NCI-H1694 treated with DMSO at 0.1 percent for 48 hours (cell line): ENCODE measurements around the gene GRIN2A.

Experiments
- DNase-seq: peaks from one replicate; lab custom pipeline; 2025; lab: John Stamatoyannopoulos, UW

The GRIN2A gene

DNA sequence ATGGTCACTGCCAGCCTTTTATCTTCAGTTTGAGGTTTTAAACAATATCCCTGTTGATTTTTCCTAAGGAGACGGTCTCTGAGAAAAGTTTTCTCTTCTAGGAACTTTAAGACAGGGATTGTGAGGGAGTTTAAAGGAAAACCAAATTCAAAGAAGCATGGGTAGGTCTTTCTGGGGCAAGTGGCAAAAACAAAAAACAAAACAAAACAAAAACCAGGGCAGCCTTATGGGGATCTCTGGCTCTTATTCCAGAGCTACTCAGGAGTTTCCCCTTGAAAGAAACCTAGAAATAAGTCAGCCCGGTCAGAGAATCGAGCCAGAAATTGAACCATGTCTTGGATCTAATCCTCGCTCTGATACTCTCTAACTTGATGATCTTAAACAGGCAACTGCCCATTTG is 424.5 kb downstream of the GRIN2A start:
- DNase-seq = no peak

DNA sequence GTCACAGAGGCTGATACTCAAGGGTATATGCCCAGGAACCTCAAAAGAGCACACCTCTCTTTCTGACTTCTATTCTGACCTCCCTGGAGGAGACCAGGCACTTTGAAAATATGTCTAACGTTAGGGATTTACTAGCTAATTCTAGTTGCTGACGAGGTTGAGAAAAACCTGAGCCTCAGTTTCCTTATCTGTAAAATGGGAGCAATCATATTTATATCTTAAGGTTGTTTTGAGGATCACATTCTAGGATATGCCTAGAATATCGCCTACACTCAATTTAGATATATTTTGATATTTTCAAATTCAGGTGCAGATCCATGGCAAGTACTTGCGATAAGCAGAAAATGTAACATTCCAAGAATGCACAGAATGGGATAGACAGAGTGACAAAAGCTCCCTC is 425.8 kb downstream of the GRIN2A start:
- no peak for DNase-seq

- no peak for DNase-seq
Measured at GRCh38 chr16:9755081-9755480, 427.1 kb downstream of the GRIN2A start.

DNA sequence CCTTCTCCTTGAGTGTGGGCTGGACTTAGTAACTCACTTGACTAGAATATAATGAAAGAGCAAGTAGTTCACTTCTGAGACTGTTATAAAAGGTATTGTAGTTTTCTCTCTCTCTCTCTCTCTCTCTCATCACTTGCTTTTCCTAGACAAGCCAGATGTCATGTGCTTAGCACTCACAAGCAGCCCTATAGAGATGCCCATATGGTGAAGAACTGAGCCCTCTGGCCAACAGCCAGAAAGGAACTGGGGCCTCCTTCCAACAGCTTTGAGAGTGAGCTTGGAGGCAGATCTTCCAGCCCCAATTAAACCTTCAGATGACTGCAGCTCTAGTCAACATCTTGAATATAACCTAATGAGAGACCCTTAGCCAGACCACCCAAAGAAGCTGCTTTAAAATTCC is 440.5 kb downstream of the GRIN2A start:
- no peak for DNase-seq

- DNase-seq = no peak
Measured at GRCh38 chr16:9739301-9739700, 442.9 kb downstream of the GRIN2A start.

GRCh38 chr16:9738690-9739089 is 443.5 kb downstream of the GRIN2A start:
- DNase-seq = no peak

DNA sequence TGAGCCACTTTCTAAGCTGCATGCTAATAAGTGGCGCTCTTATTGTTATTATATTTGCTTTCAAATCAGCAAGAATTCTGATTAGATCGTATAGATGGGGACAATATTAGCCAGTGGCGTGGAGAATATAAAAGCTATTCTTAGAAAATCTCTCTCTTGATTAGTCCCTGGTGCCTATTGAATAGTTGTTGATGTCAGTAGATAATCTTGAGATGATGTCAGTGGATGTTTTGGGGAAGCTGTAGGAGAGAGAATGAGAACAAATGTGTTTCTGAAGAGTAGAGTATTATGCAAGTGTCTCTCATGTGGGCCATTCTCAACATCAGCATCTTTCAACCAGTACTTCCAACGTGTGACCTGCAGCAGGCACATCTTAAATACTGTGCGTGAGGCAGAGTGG is 445.7 kb downstream of the GRIN2A start:
- no peak for DNase-seq

DNA sequence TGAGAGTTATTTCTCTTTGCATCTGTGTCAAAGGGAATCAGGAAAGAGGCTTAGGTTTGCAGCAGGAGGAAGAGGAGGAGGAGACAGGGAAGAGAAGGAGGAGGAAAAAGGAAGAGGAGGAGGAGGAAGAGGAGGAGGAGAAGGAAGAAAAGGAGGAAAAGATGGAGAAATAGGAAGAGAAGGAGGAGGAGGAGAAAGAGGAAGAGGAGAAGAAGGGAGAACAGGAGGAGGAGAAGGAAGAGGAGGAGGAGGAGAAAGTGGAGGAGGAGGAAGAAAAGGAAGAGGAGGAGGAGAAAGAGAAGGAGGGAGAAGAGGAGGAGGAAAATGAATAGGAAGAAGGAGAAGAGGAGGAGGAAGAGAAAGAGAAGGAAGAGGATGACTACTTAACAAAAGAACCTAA is 459.1 kb downstream of the GRIN2A start:
- no peak for DNase-seq

DNA sequence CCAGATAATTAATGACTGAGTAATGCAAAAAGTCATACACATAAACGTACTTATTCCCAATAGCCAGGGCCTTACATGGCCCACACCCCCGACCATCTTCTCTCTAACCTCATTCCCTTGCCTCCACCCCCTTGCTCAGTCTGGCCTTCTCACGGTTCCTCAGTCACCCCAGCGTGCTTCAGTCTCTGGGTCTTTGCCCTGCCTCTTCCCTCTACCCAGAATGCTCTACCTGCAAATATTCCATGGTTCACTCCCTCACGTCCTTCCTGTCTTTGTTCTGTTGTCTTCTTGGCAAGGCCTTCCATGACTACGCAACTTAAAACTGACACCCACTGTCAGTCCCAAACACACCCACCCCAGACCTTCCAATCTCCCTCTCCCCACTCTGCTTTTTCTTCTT is 468.3 kb downstream of the GRIN2A start:
- DNase-seq = no peak

GRCh38 chr16:9713156-9713555 is 469.1 kb downstream of the GRIN2A start:
- DNase-seq = peak; percentile 6

DNA sequence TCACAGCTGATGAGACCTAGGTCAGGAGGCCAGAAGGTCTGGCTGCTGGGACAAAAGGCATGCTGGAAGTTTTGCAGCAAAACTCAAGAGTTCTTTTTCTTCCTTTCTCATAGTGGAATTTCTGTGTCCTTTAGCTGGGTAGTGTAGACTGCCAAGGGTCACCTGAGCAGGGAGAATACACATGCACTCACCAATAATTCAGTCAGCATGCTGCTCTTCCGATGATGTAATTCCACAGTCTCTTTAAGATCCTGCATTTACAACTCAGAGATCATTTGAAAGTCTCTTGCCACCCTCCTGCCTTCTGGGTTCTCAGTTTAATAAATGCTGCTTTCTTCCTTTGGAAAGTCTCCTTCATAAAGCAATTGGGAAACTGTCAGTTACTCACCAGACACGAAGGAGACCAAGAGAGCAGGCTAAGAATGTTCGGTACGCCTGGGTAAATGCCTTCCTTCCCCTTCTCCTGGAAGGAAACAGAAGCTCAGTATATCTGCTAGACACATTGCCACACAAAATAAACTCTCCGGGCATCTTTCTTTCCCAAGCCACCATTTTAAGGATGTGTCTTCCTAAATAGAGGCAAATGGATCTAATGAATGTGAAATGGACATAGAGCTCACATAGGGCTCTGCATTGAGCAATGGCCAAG is 473.1 kb downstream of the GRIN2A start:
- no peak for DNase-seq

GRCh38 chr16:9706217-9706836 is 475.9 kb downstream of the GRIN2A start:
- DNase-seq = no peak

DNA sequence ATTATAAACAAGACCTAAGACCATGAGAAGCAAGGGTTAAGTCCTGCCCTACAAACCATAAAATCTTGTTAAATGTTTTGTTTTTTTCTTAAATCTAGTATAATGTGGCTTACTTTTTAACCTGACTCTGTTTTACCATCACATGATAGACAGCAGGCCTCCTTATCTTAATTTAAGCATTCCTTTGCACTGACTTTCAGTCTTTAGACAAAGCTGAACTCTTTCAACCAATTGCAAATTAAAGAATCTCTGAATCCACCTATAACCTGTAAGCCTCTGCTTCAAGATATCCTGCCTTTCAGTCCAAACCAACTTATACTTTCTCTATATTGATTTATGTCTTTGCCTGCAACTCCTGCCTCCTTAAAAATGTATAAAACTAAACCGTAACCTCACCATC is 478.5 kb downstream of the GRIN2A start:
- no peak for DNase-seq
